ENCODE data around the gene PCSK4.

DNA sequence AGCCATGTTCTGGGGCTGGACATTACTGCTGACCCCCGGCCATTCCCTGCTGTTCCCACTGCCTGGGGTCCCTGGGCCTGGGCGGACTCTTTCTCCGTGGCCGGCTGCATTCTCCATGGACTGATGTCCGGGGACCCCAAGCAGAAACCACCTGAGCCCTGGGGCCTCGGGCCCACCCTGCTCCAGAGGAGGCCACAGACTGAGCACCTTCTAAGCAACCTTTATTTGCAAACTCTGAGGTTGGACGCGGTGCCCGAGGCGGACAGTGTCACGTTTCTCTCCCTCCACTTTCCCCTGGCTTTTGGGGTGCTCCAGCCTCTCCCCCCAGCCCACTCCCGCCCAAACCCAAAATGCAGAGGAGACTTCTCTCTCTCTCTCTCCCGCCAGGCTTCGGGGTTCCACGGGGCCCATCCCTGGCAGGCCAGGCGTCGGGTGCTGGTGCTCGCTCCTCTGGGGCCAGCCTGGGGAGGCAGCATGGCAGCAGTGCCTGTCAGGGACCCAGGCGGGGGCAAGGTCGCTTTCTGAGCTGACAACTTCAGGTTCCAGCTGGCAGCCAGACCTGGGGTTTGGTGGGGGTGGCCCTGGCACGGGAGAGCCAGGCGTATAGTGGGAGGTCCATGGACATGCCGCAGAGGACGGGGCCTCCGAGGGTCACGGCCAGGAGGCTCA lies 8.8 kb downstream of the PCSK4 start:
- TF ChIP-seq POLR2AphosphoS5 (IDR thresholded peaks at IDR 0.05) = no peak
- TF ChIP-seq, protein P1, sequence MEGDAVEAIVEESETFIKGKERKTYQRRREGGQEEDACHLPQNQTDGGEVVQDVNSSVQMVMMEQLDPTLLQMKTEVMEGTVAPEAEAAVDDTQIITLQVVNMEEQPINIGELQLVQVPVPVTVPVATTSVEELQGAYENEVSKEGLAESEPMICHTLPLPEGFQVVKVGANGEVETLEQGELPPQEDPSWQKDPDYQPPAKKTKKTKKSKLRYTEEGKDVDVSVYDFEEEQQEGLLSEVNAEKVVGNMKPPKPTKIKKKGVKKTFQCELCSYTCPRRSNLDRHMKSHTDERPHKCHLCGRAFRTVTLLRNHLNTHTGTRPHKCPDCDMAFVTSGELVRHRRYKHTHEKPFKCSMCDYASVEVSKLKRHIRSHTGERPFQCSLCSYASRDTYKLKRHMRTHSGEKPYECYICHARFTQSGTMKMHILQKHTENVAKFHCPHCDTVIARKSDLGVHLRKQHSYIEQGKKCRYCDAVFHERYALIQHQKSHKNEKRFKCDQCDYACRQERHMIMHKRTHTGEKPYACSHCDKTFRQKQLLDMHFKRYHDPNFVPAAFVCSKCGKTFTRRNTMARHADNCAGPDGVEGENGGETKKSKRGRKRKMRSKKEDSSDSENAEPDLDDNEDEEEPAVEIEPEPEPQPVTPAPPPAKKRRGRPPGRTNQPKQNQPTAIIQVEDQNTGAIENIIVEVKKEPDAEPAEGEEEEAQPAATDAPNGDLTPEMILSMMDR (IDR thresholded peaks at IDR 0.05) = no peak

All from transverse colon (tissue), 4 donors.